K562 (cell line): ENCODE measurements around the gene APOC4. TPM values are rescaled to one million over a fixed set of nuclear protein-coding genes. Genes with fewer than 3 reads are reported as not detected.

Experiments
- ASH1L ChIP-seq: fragments of 450-650 bp; IDR thresholded peaks from 2 replicates; pipeline ENCODE4 v1.6.1; 2018; ENCODE audit warnings: borderline replicate concordance, mild to moderate bottlenecking, low read depth; ENCODE audit not compliant: partially characterized antibody
- ATF7 ChIP-seq: fragments of 450-650 bp; IDR thresholded peaks from 2 replicates; pipeline ENCODE4 v1.7.1; 2014; ENCODE audit warnings: mild to moderate bottlenecking, moderate library complexity
- CBFB ChIP-seq: sonication (generic); formaldehyde crosslinking; IDR thresholded peaks from 2 replicates; pipeline ENCODE4 v1.4.0; 2020; ENCODE audit warnings: mild to moderate bottlenecking, missing genetic modification reagents
- CHAMP1 ChIP-seq: fragments of 450-650 bp; IDR thresholded peaks from 2 replicates; pipeline ENCODE4 v1.6.1; 2016; ENCODE audit warnings: mild to moderate bottlenecking
- FOXJ3 ChIP-seq: sonication (generic); formaldehyde crosslinking; IDR thresholded peaks from 2 replicates; pipeline ENCODE4 v1.4.0; 2020; ENCODE audit warnings: mild to moderate bottlenecking, missing genetic modification reagents
- HMG20A ChIP-seq: fragments of 450-650 bp; formaldehyde crosslinking; conservative IDR thresholded peaks from 2 replicates; pipeline ENCODE4 v1.4.0; 2020; ENCODE audit warnings: mild to moderate bottlenecking, mixed read lengths
- NFRKB ChIP-seq: fragments of 450-650 bp; IDR thresholded peaks from 2 replicates; pipeline ENCODE4 v1.6.1; 2016; ENCODE audit warnings: low read depth
- NR3C1 ChIP-seq: sonication (generic); formaldehyde crosslinking; IDR thresholded peaks from 2 replicates; pipeline ENCODE4 v1.8.1; 2022; ENCODE audit warnings: missing genetic modification reagents
- POLR2A ChIP-seq: fragments of 450-650 bp; conservative IDR thresholded peaks from 2 replicates; pipeline ENCODE4 v1.6.1; 2016
- REST ChIP-seq, 2 experiments: fragments of 450-650 bp; formaldehyde crosslinking in 1 of 2; IDR thresholded peaks; 2 replicates each; pipeline versions ENCODE4 v1.4.0 to v1.6.1; 2014 to 2020; ENCODE audit warnings: mild to moderate bottlenecking in 2 of 2, borderline replicate concordance in 1 of 2, low read depth in 1 of 2
- SNAPC5 ChIP-seq: fragments of 250-450 bp; sonication (Bioruptor Pico); IDR thresholded peaks from 2 replicates; pipeline ENCODE4 v1.8.0; 2021; ENCODE audit warnings: moderate library complexity, mild to moderate bottlenecking, inconsistent platforms
- SP2 ChIP-seq: IDR thresholded peaks from 2 replicates; pipeline ENCODE4 v1.6.1; 2011; ENCODE audit warnings: mild to moderate bottlenecking, low read depth, low read length, moderate library complexity; ENCODE audit not compliant: poor library complexity, severe bottlenecking; ENCODE audit errors: extremely low read depth
- TCF3 ChIP-seq: sonication (generic); formaldehyde crosslinking; IDR thresholded peaks from 2 replicates; pipeline ENCODE4 v1.4.0; 2020; ENCODE audit warnings: mild to moderate bottlenecking, missing genetic modification reagents
- ZBTB2 ChIP-seq: fragments of 450-650 bp; IDR thresholded peaks from 2 replicates; pipeline ENCODE4 v1.6.1; 2016; ENCODE audit warnings: antibody characterized with exemption
- ZNF174 ChIP-seq: fragments of 250-450 bp; sonication (Bioruptor Pico); IDR thresholded peaks from 2 replicates; pipeline ENCODE4 v1.4.0; 2020; ENCODE audit warnings: mild to moderate bottlenecking
- ZNF589 ChIP-seq: fragments of 200-800 bp; sonication (Bioruptor generic); IDR thresholded peaks from 2 replicates; pipeline ENCODE4 v1.6.1; 2016; ENCODE audit warnings: low read depth, missing genetic modification characterization, missing compliant biosample characterization
- polyA plus RNA-seq, 8 experiments: library from polyadenylated mRNA; depleted of rRNA in 4 of 8; stranded (reverse) in 5 of 8; unstranded in 3 of 8; fragments of >200 nt; fragmentation: Nextera tagmentation in 2 of 8; fragmentation: Illumina TruSeq in 1 of 8; extraction: Ambion mirVana in 2 of 8; extraction: Trizol in 1 of 8; gene quantifications; 2 replicates each; pipeline versions ENCODE4 v1.2.1 to v1.2.3, GENCODE V29; 2011 to 2014; ENCODE audit warnings: inconsistent platforms in 1 of 8, missing spikeins in 1 of 8
- total RNA-seq, 7 experiments: library from RNA; depleted of rRNA in 6 of 7; stranded (reverse); fragments of >200 nt in 6 of 7; fragmentation: Illumina TruSeq in 2 of 7; extraction: Trizol in 2 of 7; gene quantifications; 2 replicates each; pipeline versions ENCODE4 v1.2.1 to v1.2.3, GENCODE V29; 2011 to 2021; ENCODE audit warnings: low replicate concordance in 1 of 7

The APOC4 gene
- total and polyA plus RNA-seq, 9 of the 15 experiments (the other 6 are each of a cell fraction or from before 2014, with no cell fraction given), result 0.46 TPM; not detected in 8

GRCh38 chr19:44954649-44955504 is 12.8 kb downstream of the APOC4 start, which contains the start of gene CLPTM1 (continued):
- no peak for TF ChIP-seq REST (IDR thresholded peaks at IDR 0.05; ENCODE audit: borderline replicate concordance)
- TF ChIP-seq REST (CRISPR knock-in tag; IDR thresholded peaks at IDR 0.05; ENCODE audit: low read depth), result 0 out of 2 replicates have a peak, but pooled peaks have one; percentile 9
- no peak for TF ChIP-seq NR3C1 (CRISPR knock-in tag)
- no peak for TF ChIP-seq SP2
- TF ChIP-seq TCF3 (CRISPR knock-in tag), result no peak; the same call in 1 of the 2 replicates
- TF ChIP-seq ASH1L, result peak; percentile 70
- TF ChIP-seq HMG20A (CRISPR knock-in tag), result no peak
- TF ChIP-seq ZNF589 (CRISPR knock-in tag), result no peak
- no peak for TF ChIP-seq CHAMP1
- TF ChIP-seq FOXJ3 (CRISPR knock-in tag), result no peak
- TF ChIP-seq ATF7, result peak; percentile 90
- TF ChIP-seq ZNF174 (CRISPR knock-in tag), result no peak
- 0 out of 2 replicates have a peak, but pooled peaks have one; percentile 11 for TF ChIP-seq ZBTB2
- TF ChIP-seq POLR2A, result peak; percentile 98
- no peak for TF ChIP-seq SNAPC5 (CRISPR knock-in tag)
- TF ChIP-seq CBFB (CRISPR knock-in tag), result peak; percentile 92
- TF ChIP-seq NFRKB, result peak; percentile 94; the same call in 1 of the 2 replicates
